HG02678 (cell line): ENCODE results near the gene MED16.
"Not testable (repeated sequence)": the region's sequence is repeated elsewhere in the genome, so short reads cannot be mapped to it uniquely, and the experiment has no call there.

Source experiments
- ATAC-seq: cut with Tn5 transposase; IDR thresholded peaks from one replicate; pipeline ENCODE4 v1.9.1; 2021; ENCODE audit warnings: mild to moderate bottlenecking, moderate library complexity; ENCODE audit not compliant: unreplicated experiment

Gene MED16

GRCh38 chr19:855142-855541 is 37.8 kb downstream of the MED16 start:
- no peak for ATAC-seq

- no peak for ATAC-seq
Observed at GRCh38 chr19:854549-854948, 38.4 kb downstream of the MED16 start.

GRCh38 chr19:853614-854220 is 39.3 kb downstream of the MED16 start:
- not testable (repeated sequence) for ATAC-seq

GRCh38 chr19:853014-853585 is 39.9 kb downstream of the MED16 start:
- no peak for ATAC-seq

- ATAC-seq, result no peak
Observed at GRCh38 chr19:852136-853013, 40.6 kb downstream of the MED16 start, which contains the start of gene ELANE. TSS of gene ELANE (plus strand) at chr19:852303. CDS start at chr19:852329, 26 bp downstream.

- no peak for ATAC-seq
Observed at GRCh38 chr19:850979-851335, 42.0 kb downstream of the MED16 start.

- no peak for ATAC-seq
Observed at GRCh38 chr19:850221-850978, 42.6 kb downstream of the MED16 start.

- not testable (repeated sequence) for ATAC-seq
Observed at GRCh38 chr19:849195-849594, 43.8 kb downstream of the MED16 start.

GRCh38 chr19:848386-848921 is 44.5 kb downstream of the MED16 start:
- ATAC-seq, result no peak

GRCh38 chr19:845707-846521 is 47.1 kb downstream of the MED16 start:
- ATAC-seq, result no peak

- ATAC-seq, result no peak
Observed at GRCh38 chr19:844546-844971, 48.4 kb downstream of the MED16 start.

GRCh38 chr19:843836-844545 is 49.0 kb downstream of the MED16 start:
- ATAC-seq, result no peak

GRCh38 chr19:843180-843835 is 49.7 kb downstream of the MED16 start:
- no peak for ATAC-seq

- not testable (repeated sequence) for ATAC-seq
Observed at GRCh38 chr19:842802-843179, 50.2 kb downstream of the MED16 start.

- ATAC-seq, result no peak
Observed at GRCh38 chr19:840519-841206, 52.3 kb downstream of the MED16 start, which contains the start of gene PRTN3. TSS of gene PRTN3 (plus strand) at chr19:840999. CDS start at chr19:841009, 10 bp downstream.

- no peak for ATAC-seq
Observed at GRCh38 chr19:835210-835810, 57.7 kb downstream of the MED16 start.

- ATAC-seq, result no peak
Observed at GRCh38 chr19:834216-834615, 58.8 kb downstream of the MED16 start.
